Measurements from ENCODE around the gene CADPS2.

GRCh38 chr7:122869260-122869659, 17.0 kb downstream of the CADPS2 start:
- no peak for TF ChIP-seq EP300 (IDR thresholded peaks at IDR 0.05)
- TF ChIP-seq, protein P1, sequence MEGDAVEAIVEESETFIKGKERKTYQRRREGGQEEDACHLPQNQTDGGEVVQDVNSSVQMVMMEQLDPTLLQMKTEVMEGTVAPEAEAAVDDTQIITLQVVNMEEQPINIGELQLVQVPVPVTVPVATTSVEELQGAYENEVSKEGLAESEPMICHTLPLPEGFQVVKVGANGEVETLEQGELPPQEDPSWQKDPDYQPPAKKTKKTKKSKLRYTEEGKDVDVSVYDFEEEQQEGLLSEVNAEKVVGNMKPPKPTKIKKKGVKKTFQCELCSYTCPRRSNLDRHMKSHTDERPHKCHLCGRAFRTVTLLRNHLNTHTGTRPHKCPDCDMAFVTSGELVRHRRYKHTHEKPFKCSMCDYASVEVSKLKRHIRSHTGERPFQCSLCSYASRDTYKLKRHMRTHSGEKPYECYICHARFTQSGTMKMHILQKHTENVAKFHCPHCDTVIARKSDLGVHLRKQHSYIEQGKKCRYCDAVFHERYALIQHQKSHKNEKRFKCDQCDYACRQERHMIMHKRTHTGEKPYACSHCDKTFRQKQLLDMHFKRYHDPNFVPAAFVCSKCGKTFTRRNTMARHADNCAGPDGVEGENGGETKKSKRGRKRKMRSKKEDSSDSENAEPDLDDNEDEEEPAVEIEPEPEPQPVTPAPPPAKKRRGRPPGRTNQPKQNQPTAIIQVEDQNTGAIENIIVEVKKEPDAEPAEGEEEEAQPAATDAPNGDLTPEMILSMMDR (IDR thresholded peaks at IDR 0.05), result no peak
- TF ChIP-seq POLR2A (IDR thresholded peaks at IDR 0.05), result no peak
- TF ChIP-seq POLR2AphosphoS5 (IDR thresholded peaks at IDR 0.05), result no peak
